Measurements from ENCODE around the gene C1orf56.

C1orf56 gene

DNA sequence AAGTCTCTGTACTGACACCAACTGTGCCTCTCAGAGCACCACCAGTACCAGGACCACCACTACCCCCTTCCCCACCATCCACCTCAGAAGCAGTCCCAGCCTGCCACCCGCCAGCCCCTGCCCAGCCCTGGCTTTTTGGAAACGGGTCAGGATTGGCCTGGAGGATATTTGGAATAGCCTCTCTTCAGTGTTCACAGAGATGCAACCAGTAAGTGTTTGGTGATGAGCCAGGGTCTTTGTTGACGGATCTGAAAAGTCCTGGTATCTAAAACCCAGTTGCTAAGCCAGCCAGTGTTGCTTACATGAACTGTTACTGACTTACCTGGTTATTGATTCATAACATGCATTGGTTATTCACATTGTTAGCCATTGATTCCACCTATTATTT lies 1.1 kb downstream of the C1orf56 start:
- Histone ChIP-seq H3K4me2 (ENCODE audit: low read length) (peak overlapping the region; percentile 88), H3K14ac (ENCODE audit: low read length) (no peak overlapping the region), H3K9ac (ENCODE audit: low read length) (no peak overlapping the region), H3K4ac (ENCODE audit: low read depth, low read length) (no peak overlapping the region), H3K27ac (ENCODE audit: low read depth, low read length) (no peak overlapping the region), H3K4me1 (ENCODE audit: control insufficient read depth in 1 of 2, insufficient read depth in 2 of 2, low read length in 2 of 2) (peaks cover 2 to 5% of the 10 kb centered on the region in 2 experiments), H2AFZ (ENCODE audit: insufficient read depth, low read length, poor library complexity) (no peak overlapping the region), H2BK120ac (ENCODE audit: insufficient read depth, low read length, poor library complexity) (no peak overlapping the region), H3K9me3 (ENCODE audit: insufficient read depth, low read depth, low read length) (no peaks in the 10 kb centered on the region), H4K91ac (ENCODE audit: low read depth, low read length) (no peak overlapping the region), H4K8ac (ENCODE audit: low read depth, low read length) (no peak overlapping the region), H3K27me3 (ENCODE audit: insufficient read depth, low read length) (no peaks in the 10 kb centered on the region), H3K36me3 (ENCODE audit: control insufficient read depth in 1 of 2, insufficient read depth in 2 of 2, low read length in 2 of 2) (peaks cover 11 to 22% of the 10 kb centered on the region in 2 experiments), H2BK12ac (ENCODE audit: low read length) (no peak overlapping the region), H2AK5ac (ENCODE audit: low read length) (no peak overlapping the region), H3K23ac (ENCODE audit: low read length) (no peak overlapping the region), H3K4me3 (ENCODE audit: low read depth, low read length) (no peak overlapping the region), H4K12ac (ENCODE audit: low read depth, low read length) (peak overlapping the region; percentile 5), H2BK5ac (ENCODE audit: low read depth, low read length, poor library complexity) (no peak overlapping the region), H3K18ac (ENCODE audit: low read length) (no peak overlapping the region), H3K79me1 (ENCODE audit: low read length) (peaks cover 8% of the 10 kb centered on the region), H3K79me2 (ENCODE audit: control insufficient read depth, insufficient read depth, low read length, poor library complexity) (peaks cover 7% of the 10 kb centered on the region)
- no CpG with 5 or more reads among the region's 3 CpGs for WGBS (ENCODE audit: extremely low coverage, insufficient coverage, insufficient read length)
- no peak for DNase-seq

DNA sequence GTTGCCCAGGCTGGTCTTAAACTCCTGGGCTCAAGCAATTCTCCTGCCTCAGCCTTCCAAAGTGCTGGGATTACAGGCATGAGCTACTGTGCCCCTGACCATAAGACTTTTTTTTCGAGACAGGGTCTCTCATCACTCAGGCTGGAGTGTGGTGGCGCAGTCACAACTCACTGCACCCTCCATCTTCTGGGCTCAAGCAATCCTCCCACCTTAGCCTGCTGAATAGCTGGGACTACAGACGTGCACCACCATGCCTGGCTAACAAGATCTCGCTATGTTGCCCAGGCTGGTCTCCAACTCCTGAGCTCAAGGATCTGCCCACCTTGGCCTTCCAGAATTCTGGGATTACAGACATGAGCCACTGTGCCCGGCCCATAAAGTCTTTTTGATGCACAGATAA lies 1.9 kb downstream of the C1orf56 start:
- no peak for DNase-seq
- Histone ChIP-seq H3K9me3 (ENCODE audit: insufficient read depth, low read depth, low read length) (no peaks in the 10 kb centered on the region), H2AFZ (ENCODE audit: insufficient read depth, low read length, poor library complexity) (no peak overlapping the region), H2BK120ac (ENCODE audit: insufficient read depth, low read length, poor library complexity) (no peak overlapping the region), H3K27me3 (ENCODE audit: insufficient read depth, low read length) (no peaks in the 10 kb centered on the region), H3K36me3 (ENCODE audit: control insufficient read depth in 1 of 2, insufficient read depth in 2 of 2, low read length in 2 of 2) (peaks cover 15 to 30% of the 10 kb centered on the region in 2 experiments), H3K23ac (ENCODE audit: low read length) (no peak overlapping the region), H4K8ac (ENCODE audit: low read depth, low read length) (no peak overlapping the region), H3K14ac (ENCODE audit: low read length) (no peak overlapping the region), H3K79me1 (ENCODE audit: low read length) (peaks cover 8% of the 10 kb centered on the region), H3K4me3 (ENCODE audit: low read depth, low read length) (no peak overlapping the region), H3K4me1 (ENCODE audit: control insufficient read depth in 1 of 2, insufficient read depth in 2 of 2, low read length in 2 of 2) (peaks cover 2 to 5% of the 10 kb centered on the region in 2 experiments), H2BK5ac (ENCODE audit: low read depth, low read length, poor library complexity) (no peak overlapping the region), H4K12ac (ENCODE audit: low read depth, low read length) (no peak overlapping the region), H3K4me2 (ENCODE audit: low read length) (no peak overlapping the region), H3K4ac (ENCODE audit: low read depth, low read length) (no peak overlapping the region), H3K18ac (ENCODE audit: low read length) (no peak overlapping the region), H3K79me2 (ENCODE audit: control insufficient read depth, insufficient read depth, low read length, poor library complexity) (peaks cover 7% of the 10 kb centered on the region), H4K91ac (ENCODE audit: low read depth, low read length) (no peak overlapping the region), H2BK12ac (ENCODE audit: low read length) (no peak overlapping the region), H3K9ac (ENCODE audit: low read length) (no peak overlapping the region), H2AK5ac (ENCODE audit: low read length) (no peak overlapping the region), H3K27ac (ENCODE audit: low read depth, low read length) (no peak overlapping the region)
- no CpG with 5 or more reads among the region's 5 CpGs for WGBS (ENCODE audit: extremely low coverage, insufficient coverage, insufficient read length)

DNA sequence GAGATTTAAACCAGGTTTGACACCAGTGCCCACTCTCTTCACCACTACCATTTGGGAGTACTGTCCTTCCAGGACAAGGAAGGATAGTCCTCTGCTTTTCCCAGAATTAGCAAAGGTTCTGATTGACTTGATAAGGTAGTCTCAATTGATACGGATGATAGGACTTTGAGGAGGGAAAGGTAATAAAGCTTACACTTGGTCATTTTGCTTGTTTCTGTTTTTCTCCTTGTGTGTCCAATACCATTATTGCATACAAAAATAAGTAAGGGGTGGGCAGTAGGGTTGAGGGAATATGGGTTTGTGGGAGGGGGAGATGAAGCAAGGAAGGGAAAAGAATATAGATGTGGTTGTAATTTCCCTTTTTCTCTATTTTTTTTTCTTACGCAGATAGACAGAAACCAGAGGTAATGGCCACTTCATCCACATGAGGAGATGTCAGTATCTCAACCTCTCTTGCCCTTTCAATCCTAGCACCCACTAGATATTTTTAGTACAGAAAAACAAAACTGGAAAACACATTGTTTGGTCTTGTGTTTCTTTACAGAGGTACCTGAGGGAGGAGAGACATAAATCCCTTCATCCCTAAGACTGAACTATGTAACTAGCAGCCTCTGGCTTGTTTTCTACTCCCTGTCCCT lies 2.6 kb downstream of the C1orf56 start:
- no peak overlapping the region for H2BK12ac ChIP-seq (ENCODE audit: low read length)
- H3K4me2 ChIP-seq (ENCODE audit: low read length) = no peak overlapping the region
- H3K36me3 ChIP-seq (ENCODE audit: control insufficient read depth in 1 of 2, insufficient read depth in 2 of 2, low read length in 2 of 2) = peaks cover 19 to 35% of the 10 kb centered on the region in 2 experiments
- no CpG with 5 or more reads among the region's 2 CpGs for WGBS (ENCODE audit: extremely low coverage, insufficient coverage, insufficient read length)
- no peak overlapping the region for H3K27ac ChIP-seq (ENCODE audit: low read depth, low read length)
- H3K4ac ChIP-seq (ENCODE audit: low read depth, low read length) = no peak overlapping the region
- no peak overlapping the region for H3K4me3 ChIP-seq (ENCODE audit: low read depth, low read length)
- no peak overlapping the region for H2AFZ ChIP-seq (ENCODE audit: insufficient read depth, low read length, poor library complexity)
- no peaks in the 10 kb centered on the region for H3K9me3 ChIP-seq (ENCODE audit: insufficient read depth, low read depth, low read length)
- no peak overlapping the region for H2BK120ac ChIP-seq (ENCODE audit: insufficient read depth, low read length, poor library complexity)
- H3K27me3 ChIP-seq (ENCODE audit: insufficient read depth, low read length) = no peaks in the 10 kb centered on the region
- no peak overlapping the region for H4K12ac ChIP-seq (ENCODE audit: low read depth, low read length)
- no peak overlapping the region for H3K23ac ChIP-seq (ENCODE audit: low read length)
- no peak overlapping the region for H3K18ac ChIP-seq (ENCODE audit: low read length)
- H2BK5ac ChIP-seq (ENCODE audit: low read depth, low read length, poor library complexity) = no peak overlapping the region
- peaks cover 2 to 5% of the 10 kb centered on the region in 2 experiments for H3K4me1 ChIP-seq (ENCODE audit: control insufficient read depth in 1 of 2, insufficient read depth in 2 of 2, low read length in 2 of 2)
- no peak overlapping the region for H4K8ac ChIP-seq (ENCODE audit: low read depth, low read length)
- peaks cover 7% of the 10 kb centered on the region for H3K79me2 ChIP-seq (ENCODE audit: control insufficient read depth, insufficient read depth, low read length, poor library complexity)
- H4K91ac ChIP-seq (ENCODE audit: low read depth, low read length) = no peak overlapping the region
- H2AK5ac ChIP-seq (ENCODE audit: low read length) = no peak overlapping the region
- no peak for DNase-seq
- peaks cover 8% of the 10 kb centered on the region for H3K79me1 ChIP-seq (ENCODE audit: low read length)
- H3K9ac ChIP-seq (ENCODE audit: low read length) = no peak overlapping the region
- no peak overlapping the region for H3K14ac ChIP-seq (ENCODE audit: low read length)

DNA sequence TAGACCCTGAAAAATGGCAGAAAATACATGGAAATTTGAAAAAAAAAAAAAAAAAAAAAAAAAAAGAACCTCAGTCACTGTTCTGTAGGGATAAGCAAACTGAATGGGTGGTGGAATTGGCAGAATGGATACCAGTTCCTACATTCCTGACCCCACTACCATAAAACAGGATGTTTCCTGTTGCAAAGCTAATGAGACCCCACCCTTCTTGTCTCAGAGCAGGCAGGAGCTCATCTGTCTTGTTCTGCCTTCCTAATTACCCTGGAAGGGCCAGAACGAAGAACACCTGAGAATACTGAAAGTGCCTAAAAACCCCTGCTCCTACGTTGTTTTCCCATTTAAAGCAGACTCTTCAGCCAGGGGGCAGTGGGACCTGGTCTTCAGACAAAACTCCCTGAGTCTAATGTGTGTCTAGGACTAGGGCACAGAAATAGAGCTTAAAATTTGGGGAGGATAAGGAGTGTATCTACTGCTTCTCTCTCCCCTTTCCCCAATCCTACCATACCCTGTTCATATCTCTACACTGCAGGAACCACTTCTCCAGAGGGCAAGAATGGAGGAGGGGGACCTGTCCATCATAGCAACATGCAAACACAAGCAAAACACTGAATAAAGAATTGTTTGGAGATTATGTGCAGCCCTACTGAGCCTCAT lies 3.9 kb downstream of the C1orf56 start:
- H3K18ac ChIP-seq (ENCODE audit: low read length) = no peak overlapping the region
- no peak overlapping the region for H3K4ac ChIP-seq (ENCODE audit: low read depth, low read length)
- H3K14ac ChIP-seq (ENCODE audit: low read length) = no peak overlapping the region
- WGBS (ENCODE audit: extremely low coverage, insufficient coverage, insufficient read length) = no CpG with 5 or more reads among the region's 2 CpGs
- H3K4me1 ChIP-seq (ENCODE audit: control insufficient read depth in 1 of 2, insufficient read depth in 2 of 2, low read length in 2 of 2) = peaks cover 4 to 12% of the 10 kb centered on the region in 2 experiments
- DNase-seq = no peak
- no peak overlapping the region for H3K23ac ChIP-seq (ENCODE audit: low read length)
- peaks cover 12% of the 10 kb centered on the region for H3K79me2 ChIP-seq (ENCODE audit: control insufficient read depth, insufficient read depth, low read length, poor library complexity)
- H3K4me3 ChIP-seq (ENCODE audit: low read depth, low read length) = no peak overlapping the region
- no peak overlapping the region for H4K8ac ChIP-seq (ENCODE audit: low read depth, low read length)
- H3K27ac ChIP-seq (ENCODE audit: low read depth, low read length) = no peak overlapping the region
- no peak overlapping the region for H2AFZ ChIP-seq (ENCODE audit: insufficient read depth, low read length, poor library complexity)
- no peak overlapping the region for H3K4me2 ChIP-seq (ENCODE audit: low read length)
- H2BK12ac ChIP-seq (ENCODE audit: low read length) = no peak overlapping the region
- no peak overlapping the region for H4K91ac ChIP-seq (ENCODE audit: low read depth, low read length)
- H3K36me3 ChIP-seq (ENCODE audit: control insufficient read depth in 1 of 2, insufficient read depth in 2 of 2, low read length in 2 of 2) = peaks cover 26 to 49% of the 10 kb centered on the region in 2 experiments
- peaks cover 8% of the 10 kb centered on the region for H3K79me1 ChIP-seq (ENCODE audit: low read length)
- no peaks in the 10 kb centered on the region for H3K27me3 ChIP-seq (ENCODE audit: insufficient read depth, low read length)
- no peak overlapping the region for H2BK5ac ChIP-seq (ENCODE audit: low read depth, low read length, poor library complexity)
- H2BK120ac ChIP-seq (ENCODE audit: insufficient read depth, low read length, poor library complexity) = no peak overlapping the region
- H3K9me3 ChIP-seq (ENCODE audit: insufficient read depth, low read depth, low read length) = no peaks in the 10 kb centered on the region
- H3K9ac ChIP-seq (ENCODE audit: low read length) = no peak overlapping the region
- no peak overlapping the region for H4K12ac ChIP-seq (ENCODE audit: low read depth, low read length)
- H2AK5ac ChIP-seq (ENCODE audit: low read length) = no peak overlapping the region

Measured in trophoblast cell (in vitro differentiated cells and primary cell).